GM19328 (cell line): Measurements from ENCODE around the gene HBQ1.
"Not testable (repeated sequence)": the region's sequence is repeated elsewhere in the genome, so short reads cannot be mapped to it uniquely, and the experiment has no call there.

Experiments
- ATAC-seq: cut with Tn5 transposase; IDR thresholded peaks from one replicate; pipeline ENCODE4 v1.9.1; 2021; ENCODE audit warnings: mild to moderate bottlenecking, moderate library complexity; ENCODE audit not compliant: unreplicated experiment

Gene HBQ1

DNA sequence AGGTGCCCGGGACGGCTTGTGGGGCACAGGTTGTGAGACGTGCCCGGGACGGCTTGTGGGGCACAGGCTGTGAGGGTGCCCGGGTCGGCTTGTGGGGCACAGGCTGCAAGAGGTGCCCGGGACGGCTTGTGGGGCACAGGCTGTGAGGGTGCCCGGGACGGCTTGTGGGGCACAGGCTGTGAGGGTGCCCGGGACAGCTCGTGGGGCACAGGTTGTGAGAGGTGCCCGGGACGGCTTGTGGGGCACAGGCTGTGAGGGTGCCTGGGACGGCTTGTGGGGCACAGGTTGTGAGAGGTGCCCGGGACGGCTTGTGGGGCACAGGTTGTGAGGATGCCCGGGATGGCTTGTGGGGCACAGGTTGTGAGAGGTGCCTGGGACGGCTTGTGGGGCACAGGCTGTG lies 20.0 kb upstream of the HBQ1 start:
- not testable (repeated sequence) for ATAC-seq

DNA sequence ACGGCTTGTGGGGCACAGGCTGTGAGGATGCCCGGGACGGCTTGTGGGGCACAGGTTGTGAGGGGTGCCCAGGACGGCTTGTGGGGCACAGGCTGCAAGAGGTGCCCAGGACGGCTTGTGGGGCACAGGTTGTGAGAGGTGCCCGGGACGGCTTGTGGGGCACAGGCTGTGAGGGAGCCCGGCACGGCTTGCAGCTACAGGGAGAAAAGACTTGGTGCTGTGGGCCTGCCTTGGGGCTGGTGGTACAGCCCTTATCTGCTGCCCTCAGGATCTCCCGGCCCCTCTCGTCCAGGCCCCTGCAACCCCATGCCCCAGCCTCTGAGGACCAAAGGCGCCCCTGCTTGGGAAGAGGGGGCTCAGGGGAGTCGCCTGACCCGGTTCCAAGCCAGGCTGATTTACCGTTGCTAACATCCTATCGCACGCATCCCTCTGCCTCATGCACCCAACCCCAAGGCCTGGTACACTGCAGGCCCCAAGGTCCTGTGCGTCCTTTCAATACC lies 19.5 kb upstream of the HBQ1 start:
- no peak for ATAC-seq

DNA sequence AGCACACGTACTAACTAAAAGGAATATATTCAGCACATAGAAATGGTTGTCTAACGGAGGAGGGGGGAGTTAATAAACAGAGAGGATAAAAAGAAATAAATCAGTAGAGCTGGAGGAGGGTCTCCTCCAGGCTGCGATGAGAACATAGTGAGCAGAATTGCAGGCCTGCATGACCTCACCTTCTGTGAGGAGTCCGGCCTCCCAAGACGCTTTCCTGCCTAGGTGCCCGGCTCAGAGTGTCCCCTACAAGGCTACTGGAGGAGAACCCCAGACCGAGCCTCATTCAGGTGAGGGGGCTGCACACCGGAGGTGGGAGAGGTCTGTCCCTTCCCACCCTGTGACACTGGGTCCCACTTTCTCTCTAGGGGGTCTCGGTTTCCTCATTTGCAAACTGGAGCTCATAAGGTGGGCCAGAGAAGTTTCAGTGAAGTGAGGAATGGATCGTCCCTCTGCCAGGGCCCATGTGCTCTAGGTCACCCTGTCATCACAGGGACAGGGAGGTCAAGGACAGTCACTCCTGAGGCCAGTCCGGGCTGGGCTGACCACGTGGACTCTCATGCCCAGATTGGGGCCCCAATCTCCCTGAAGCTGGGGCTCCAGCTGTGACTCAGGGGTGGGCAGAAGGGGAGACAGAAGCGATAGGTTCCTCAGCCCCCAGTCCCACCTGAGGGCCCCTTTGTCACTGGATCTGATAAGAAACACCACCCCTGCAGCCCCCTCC lies 17.8 kb upstream of the HBQ1 start:
- no peak for ATAC-seq

DNA sequence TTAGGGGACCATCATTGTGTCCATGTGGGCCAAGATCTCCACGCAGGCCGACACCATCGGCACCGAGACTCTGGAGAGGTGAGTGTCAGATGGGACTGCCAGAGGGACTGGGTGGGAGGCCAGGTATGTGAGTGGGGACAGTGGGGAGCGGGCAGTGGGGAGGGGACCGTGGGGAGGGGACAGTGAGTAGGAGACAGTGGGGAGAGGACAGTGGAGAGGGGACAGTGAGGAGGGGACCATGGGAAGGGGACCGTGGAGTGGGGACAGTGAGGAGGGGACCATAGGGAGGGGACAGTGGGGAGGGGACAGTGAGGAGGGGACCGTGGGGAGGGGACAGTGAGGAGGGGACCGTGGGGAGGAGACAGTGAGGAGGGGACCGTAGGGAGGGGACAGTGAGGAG lies 17.1 kb upstream of the HBQ1 start:
- not testable (repeated sequence) for ATAC-seq

DNA sequence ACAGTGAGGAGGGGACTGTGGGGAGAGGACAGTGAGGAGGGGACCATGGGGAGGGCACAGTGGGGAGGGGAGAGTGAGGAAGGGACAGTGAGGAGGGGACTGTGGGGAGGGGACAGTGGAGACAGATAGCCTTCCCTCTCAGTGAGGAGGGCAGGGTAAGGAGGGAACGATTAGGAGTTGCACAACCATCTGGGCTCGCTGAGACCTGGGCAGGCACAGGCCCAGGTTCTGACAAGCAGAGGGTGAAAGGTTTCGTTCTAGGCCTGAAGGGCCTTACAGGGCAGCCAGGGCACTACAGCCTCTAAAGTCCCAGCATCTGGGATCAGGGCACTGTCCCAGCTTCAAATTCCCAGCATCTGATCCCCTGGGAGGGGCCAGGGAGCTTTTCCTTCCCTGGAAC lies 16.6 kb upstream of the HBQ1 start:
- not testable (repeated sequence) for ATAC-seq

DNA sequence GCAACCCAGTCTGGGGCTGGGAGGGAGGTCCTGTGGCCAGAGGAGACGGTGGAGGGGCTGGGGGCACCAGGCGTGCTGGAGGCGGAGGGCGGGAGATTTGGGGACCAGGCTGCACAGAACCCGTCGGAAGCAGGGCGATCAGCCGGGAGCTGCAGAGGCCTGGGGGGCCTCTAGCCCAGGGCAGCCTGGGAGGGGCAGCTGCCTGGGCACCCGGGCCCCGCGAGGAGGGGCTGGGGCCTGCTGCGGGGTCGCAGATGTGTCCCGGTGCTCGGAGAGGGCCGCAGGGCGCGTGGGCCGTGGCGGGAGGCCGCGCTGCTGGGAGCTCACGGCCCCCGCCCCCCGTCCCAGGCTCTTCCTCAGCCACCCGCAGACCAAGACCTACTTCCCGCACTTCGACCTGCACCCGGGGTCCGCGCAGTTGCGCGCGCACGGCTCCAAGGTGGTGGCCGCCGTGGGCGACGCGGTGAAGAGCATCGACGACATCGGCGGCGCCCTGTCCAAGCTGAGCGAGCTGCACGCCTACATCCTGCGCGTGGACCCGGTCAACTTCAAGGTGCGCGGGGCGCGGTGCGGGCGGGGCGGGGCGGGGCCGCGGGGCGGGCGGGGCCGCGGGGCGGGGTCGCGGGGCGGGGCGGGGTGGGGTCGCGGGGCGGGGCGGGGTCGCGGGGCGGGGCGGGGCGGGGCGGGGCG lies 16.0 kb upstream of the HBQ1 start:
- ATAC-seq = not testable (repeated sequence)

DNA sequence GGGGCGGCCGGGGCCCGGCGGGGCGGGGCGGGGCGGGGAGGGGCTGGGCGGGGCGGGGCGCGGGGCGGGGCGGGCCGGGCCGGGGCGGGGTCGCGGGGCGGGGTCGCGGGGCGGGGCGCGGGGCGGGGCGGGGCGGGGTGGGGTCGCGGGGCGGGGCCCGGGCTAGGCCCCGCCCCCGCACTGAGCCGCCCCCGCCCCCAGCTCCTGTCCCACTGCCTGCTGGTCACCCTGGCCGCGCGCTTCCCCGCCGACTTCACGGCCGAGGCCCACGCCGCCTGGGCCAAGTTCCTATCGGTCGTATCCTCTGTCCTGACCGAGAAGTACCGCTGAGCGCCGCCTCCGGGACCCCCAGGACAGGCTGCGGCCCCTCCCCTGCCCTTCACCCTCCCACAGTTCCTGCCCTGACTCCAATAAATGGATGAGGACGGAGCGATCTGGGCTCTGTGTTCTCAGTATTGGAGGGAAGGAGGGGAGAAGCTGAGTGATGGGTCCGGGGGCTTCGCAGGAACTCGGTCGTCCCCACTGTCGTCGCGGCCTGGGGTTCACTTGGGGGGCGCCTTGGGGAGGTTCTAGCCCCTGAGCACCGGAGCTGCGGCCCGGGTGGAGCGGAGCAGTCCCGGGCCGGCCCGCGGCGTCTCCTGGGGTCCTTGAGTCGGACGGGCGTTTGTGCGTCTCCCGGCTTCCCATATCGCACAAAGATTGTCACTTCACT lies 15.3 kb upstream of the HBQ1 start:
- ATAC-seq = no peak

DNA sequence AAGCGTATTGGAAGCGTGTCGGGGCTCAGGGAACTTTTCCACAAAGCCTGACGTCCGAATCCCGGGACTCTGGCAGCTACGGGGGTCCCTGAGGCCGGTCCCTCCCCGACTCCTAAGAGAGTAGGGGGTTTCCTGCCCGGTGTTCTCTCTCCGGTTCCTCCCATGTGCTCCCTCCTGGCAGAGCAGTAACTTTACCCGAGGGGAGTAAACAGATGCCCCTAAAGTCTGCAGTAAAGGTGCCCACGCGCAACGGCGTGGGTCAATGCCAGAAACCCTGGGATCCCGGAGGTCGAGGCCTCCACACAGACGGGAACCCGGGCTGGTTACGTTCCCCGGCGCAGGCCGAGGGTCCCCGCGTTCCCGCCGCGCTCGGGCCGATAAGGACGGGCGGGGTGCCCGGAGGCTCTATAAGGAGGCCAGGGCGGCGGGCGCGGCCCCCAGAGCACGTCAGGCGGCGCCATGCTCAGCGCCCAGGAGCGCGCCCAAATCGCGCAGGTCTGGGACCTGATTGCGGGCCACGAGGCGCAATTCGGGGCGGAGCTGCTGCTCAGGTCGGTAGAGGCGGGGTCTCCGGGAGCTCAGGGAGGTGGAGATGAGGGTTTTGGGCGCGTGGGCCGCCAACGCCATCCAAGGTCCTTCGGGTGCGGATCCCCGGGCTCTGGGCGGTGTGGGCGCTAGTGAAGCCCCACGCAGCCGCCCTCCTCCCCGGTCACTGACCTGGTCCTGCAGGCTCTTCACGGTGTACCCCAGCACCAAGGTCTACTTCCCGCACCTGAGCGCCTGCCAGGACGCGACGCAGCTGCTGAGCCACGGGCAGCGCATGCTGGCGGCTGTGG lies 14.5 kb upstream of the HBQ1 start, which contains the start of gene HBM:
Gene HBM, plus strand, starts transcription at position 440 of the 836 bp plus-strand sequence. Its CDS starts 20 bp downstream, at position 460.
- no peak for ATAC-seq

DNA sequence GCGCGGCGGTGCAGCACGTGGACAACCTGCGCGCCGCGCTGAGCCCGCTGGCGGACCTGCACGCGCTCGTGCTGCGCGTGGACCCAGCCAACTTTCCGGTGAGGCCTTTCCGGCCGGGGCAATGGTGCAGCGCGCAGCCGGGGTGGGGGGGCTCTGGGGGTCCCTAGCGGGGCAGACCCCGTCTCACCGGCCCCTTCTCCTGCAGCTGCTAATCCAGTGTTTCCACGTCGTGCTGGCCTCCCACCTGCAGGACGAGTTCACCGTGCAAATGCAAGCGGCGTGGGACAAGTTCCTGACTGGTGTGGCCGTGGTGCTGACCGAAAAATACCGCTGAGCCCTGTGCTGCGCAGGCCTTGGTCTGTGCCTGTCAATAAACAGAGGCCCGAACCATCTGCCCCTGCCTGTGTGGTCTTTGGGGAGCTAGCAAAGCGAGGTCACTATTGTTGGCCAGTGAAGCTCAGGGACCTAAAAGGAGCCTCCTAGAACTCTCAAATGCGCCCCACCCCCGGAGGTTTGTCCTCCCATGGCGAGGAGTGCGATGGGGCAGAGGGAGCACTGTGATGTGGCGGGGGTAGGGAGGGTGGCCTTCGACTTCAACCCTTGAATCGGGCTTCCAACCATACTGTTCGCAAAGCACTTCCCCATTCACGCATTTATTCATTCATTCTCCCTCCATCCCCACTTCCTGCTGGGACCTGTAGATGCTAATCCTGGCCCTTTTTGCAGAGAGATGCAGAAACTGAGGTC lies 13.7 kb upstream of the HBQ1 start:
- ATAC-seq = no peak

DNA sequence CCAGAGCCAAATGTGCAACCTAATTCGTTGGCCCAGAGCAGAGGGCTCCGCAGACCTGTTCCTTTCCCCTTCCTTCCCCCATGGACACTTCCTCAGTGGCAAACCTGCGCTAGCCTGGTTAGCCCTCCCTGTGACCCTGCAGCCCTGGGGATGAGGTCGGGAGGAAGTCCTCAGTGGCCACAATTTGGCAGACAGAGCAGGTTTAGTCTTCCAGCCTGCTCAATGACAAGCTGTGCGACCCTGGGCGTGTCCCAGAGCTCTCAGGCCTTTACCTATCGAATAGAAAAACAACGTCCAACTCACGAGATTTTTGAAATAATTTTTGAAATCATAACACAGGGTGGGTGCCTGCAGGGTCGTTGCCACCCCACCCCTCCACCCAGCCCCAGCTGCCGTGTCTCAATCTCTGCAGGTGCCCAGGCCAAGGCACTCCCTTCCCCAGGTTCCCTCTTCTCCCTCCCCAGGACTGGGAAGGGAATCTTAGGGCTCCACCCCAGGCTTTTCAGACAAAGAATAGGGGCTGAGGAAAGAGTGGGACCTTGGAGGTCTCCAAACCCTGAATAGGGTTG lies 13.1 kb upstream of the HBQ1 start:
- ATAC-seq = no peak

DNA sequence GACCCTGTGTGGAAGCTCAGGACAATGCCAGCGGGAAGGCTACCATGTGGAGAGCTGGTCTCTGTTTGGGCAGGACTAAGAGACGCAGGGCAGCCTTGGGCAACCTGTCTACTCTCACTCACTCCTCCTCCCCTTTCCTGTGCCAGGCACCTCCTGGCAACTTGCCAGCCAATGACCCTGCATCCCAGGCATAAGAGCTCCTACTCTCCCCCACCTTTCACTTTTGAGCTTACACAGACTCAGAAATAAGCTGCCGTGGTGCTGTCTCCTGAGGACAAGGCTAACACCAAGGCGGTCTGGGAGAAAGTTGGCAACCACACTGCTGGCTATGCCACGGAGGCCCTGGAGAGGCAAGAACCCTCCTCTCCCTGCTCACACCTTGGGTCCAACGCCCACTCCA lies 11.8 kb upstream of the HBQ1 start:
- no peak for ATAC-seq

DNA sequence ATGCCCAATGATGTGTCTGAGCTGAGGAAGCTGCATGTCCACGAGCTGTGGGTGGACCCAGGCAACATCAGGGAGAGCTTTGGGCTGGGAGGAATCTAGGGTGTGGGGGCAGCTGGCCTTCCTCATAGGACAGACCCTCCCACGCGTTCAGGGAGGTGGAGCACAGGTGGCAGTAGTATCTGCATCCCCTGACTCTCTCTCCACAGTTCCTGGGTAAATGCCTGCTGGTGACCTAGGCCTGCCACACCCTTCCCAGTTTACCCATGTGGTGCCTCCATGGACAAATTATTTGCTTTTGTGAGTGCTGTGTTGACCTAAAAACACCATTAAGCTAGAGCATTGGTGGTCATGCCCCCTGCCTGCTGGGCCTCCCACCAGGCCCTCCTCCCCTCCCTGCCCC lies 11.2 kb upstream of the HBQ1 start:
- ATAC-seq = no peak

DNA sequence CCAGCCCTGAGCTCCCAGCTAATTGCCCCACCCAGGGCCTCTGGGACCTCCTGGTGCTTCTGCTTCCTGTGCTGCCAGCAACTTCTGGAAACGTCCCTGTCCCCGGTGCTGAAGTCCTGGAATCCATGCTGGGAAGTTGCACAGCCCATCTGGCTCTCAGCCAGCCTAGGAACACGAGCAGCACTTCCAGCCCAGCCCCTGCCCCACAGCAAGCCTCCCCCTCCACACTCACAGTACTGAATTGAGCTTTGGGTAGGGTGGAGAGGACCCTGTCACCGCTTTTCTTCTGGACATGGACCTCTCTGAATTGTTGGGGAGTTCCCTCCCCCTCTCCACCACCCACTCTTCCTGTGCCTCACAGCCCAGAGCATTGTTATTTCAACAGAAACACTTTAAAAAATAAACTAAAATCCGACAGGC lies 10.2 kb upstream of the HBQ1 start:
- ATAC-seq = not testable (repeated sequence)

DNA sequence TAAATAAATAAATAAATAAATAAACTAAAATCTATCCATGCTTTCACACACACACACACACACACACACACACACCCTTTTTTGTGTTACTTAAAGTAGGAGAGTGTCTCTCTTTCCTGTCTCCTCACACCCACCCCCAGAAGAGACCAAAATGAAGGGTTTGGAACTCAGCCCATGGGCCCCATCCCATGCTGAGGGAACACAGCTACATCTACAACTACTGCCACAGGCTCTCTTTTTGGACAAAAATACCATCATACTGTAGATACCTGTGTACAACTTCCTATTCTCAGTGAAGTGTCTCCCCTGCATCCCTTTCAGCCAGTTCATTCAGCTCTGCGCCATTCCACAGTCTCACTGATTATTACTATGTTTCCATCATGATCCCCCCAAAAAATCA lies 9.5 kb upstream of the HBQ1 start:
- no peak for ATAC-seq

DNA sequence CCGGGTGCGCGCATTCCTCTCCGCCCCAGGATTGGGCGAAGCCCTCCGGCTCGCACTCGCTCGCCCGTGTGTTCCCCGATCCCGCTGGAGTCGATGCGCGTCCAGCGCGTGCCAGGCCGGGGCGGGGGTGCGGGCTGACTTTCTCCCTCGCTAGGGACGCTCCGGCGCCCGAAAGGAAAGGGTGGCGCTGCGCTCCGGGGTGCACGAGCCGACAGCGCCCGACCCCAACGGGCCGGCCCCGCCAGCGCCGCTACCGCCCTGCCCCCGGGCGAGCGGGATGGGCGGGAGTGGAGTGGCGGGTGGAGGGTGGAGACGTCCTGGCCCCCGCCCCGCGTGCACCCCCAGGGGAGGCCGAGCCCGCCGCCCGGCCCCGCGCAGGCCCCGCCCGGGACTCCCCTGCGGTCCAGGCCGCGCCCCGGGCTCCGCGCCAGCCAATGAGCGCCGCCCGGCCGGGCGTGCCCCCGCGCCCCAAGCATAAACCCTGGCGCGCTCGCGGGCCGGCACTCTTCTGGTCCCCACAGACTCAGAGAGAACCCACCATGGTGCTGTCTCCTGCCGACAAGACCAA lies 7.8 kb upstream of the HBQ1 start, which contains the start of gene HBA2:
Gene HBA2, plus strand, starts transcription at position 503 of the 568 bp plus-strand sequence. Its CDS starts 37 bp downstream, at position 540.
- ATAC-seq = not testable (repeated sequence)

DNA sequence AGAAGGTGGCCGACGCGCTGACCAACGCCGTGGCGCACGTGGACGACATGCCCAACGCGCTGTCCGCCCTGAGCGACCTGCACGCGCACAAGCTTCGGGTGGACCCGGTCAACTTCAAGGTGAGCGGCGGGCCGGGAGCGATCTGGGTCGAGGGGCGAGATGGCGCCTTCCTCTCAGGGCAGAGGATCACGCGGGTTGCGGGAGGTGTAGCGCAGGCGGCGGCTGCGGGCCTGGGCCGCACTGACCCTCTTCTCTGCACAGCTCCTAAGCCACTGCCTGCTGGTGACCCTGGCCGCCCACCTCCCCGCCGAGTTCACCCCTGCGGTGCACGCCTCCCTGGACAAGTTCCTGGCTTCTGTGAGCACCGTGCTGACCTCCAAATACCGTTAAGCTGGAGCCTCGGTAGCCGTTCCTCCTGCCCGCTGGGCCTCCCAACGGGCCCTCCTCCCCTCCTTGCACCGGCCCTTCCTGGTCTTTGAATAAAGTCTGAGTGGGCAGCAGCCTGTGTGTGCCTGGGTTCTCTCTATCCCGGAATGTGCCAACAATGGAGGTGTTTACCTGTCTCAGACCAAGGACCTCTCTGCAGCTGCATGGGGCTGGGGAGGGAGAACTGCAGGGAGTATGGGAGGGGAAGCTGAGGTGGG lies 6.9 kb upstream of the HBQ1 start:
- not testable (repeated sequence) for ATAC-seq

DNA sequence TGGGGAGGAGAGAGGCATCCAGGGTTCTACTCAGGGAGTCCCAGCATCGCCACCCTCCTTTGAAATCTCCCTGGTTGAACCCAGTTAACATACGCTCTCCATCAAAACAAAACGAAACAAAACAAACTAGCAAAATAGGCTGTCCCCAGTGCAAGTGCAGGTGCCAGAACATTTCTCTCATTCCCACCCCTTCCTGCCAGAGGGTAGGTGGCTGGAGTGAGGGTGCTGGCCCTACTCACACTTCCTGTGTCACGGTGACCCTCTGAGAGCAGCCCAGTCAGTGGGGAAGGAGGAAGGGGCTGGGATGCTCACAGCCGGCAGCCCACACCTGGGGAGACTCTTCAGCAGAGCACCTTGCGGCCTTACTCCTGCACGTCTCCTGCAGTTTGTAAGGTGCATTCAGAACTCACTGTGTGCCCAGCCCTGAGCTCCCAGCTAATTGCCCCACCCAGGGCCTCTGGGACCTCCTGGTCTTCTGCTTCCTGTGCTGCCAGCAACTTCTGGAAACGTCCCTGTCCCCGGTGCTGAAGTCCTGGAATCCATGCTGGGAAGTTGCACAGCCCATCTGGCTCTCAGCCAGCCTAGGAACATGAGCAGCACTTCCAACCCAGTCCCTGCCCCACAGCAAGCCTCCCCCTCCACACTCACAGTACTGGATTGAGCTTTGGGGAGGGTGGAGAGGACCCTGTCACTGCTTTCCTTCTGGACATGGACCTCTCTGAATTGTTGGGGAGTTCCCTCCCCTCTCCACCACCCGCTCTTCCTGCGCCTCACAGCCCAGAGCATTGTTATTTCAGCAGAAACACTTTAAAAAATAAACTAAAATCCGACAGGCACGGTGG lies 6.1 kb upstream of the HBQ1 start:
- ATAC-seq = not testable (repeated sequence)
